NCI-H146 (cell line): ENCODE results near the gene ARHGAP26.

Experiments
- DNase-seq: peaks from one replicate; lab custom pipeline; 2025; lab: John Stamatoyannopoulos, UW

ARHGAP26 gene

DNA sequence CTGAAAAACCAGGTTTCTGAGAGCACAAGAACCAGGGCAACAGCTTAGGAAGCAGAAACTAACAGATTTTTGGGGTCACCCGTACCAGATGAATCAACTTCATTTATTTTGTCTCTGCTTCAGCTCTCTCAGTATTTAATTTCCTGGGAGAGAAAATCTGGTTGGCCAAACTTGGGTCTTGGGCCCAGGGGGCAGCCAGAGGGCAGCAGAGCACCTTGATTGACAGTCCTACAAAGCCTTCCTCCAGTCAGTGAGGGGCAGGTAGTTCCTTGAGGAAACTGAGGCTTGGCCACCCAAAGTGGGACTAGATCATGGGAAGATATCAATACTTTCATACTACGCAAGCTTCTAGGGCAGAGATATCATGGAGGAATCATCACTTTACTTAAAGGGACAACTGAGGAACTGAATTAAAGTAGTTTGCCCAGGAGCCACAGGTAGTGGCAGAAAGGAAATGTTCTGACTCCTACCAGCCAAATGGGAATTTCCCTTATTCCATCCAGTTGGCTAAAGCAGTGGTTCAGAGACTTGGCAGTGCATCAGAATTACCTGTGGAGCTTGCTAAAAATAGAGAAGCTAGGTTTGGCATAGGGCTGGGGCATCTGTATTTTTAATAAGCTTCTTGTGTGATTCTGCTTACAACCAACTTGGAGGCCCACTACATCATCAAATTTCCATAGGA lies 21.5 kb upstream of the ARHGAP26 start:
- DNase-seq: peak; percentile 1

DNA sequence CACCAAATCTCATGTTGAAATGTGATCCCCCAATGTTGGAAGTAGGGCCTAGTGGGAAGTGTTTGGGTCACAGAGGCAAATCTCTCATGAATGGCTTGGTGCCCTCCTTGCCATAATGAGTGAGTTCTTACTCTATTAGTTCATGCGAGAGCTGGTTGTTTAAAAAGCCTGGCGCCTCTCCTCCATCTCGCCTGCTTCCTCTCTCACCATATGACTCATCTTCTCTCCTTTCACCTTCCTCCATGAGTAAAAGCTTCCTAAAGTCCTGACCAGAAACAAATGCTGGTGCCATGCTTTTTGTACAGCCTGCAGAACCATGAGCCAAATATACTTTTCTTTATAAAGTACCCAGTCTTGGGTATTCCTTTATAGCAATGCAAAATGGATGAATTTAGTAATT lies 20.9 kb upstream of the ARHGAP26 start:
- DNase-seq: no peak

DNA sequence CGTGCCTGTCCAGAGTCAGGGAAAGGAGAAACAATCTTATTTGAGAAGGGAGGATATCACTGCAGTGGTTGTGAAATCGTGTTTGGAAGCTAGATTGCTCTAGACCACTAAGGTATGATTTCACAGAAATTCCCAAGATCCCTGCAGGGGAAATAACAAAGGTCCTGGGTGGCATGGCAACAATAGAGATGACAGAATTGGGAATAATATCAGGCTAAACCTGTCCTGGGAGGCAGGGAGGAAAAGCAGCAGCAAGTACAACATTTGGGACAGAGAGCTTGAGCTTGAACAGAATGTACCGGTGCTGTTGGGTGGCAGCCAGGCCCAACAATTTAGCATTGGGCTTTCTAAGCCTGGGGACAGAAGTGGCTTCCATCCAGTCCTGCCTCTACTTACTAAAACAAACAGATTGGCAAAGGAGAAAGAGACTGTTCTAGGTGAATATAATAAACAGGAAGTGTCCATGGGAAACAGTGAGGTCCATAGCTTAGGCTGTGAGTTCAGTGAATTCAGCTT lies 17.0 kb upstream of the ARHGAP26 start:
- DNase-seq: no peak

DNA sequence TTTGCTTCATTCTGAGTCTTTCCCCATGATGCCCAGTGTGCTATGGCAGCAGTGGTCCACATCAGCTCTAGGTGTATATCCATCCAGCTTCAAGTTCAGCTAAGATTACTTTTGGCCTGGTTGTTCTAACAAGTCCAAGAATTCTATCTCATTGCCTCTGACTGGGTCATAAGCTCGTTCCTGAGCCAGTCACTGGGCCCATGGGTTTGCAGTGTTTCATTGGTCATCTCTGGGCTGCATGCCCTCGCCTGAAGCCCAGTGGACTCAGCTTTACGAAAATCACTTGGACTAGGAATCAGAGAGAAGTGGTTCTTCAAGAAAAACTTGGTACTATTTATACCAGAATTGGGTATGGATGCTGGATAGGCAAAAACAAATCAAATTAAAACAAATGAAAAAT lies 16.1 kb upstream of the ARHGAP26 start:
- no peak for DNase-seq

DNA sequence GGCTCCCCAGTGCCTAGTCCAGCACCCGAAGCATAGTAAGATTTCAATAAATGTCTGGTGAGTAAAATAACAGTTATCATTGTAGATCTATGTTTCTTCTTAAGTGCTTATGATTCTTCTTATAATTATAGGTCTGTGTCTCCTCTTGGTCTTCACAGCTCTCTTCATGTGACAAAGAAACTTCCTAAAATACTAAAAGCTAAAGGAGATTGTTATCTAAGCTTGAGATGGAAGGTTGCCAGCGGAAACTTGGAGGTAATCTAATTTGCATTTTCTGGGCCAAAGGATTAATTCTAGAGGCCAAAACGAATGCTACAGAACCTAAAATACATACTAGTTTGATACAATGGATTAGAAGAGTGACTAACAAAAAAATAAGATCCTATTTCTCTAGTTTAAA lies 13.6 kb upstream of the ARHGAP26 start:
- no peak for DNase-seq

DNA sequence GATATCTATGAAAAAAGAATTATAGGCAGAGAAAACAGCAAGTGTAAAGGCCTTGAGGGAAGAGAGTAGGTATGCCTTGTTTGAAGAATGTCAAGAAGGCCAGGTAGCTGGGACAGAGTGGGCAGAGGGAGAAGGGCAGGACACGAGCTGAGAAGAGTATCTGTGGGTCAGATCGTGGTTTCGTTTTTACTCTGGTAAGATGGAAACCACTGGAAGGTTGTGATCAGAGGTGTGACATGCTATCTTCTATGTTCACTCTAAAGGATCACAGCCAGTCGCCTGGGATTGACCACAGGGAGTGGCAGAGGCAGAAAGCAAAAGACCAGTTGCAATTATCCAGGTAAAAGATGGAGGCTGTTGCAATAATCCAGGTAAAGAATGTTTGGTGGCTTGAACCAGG lies 12.6 kb upstream of the ARHGAP26 start:
- no peak for DNase-seq

DNA sequence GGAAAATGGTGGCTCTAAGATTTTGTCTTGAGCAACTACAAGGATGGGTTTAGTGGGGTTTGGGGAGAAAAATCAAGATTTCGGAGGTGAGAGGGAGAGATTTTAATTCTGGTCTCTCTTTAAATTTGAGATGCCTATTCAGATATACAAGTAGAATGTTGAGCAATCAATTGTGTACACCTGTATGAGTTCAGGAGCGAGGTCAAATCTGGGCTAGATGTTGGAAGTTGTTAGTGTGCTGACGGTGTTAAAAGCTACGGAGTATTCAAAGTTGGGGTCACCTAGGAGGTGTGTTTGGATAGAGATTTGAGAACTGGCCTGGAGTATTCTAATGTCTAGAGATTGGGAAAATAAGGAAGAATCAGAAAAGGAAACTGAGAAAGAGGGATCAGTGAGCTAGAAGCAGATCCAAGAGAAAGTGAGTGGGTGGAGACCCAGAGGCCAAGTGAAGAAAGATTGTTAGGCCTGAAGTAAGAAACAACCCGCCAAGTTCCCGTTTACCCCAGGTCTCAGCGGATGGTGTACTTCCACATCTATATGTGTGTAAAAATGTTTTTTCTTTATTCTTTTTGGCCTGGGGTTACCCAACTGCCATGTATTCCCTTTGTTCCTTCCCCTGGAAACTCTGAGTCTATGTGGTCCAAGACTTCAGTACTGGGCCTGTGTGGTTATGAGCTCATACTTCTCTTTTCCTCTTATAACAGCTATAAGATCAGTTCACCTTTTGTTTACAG lies 11.9 kb upstream of the ARHGAP26 start:
- DNase-seq: no peak

DNA sequence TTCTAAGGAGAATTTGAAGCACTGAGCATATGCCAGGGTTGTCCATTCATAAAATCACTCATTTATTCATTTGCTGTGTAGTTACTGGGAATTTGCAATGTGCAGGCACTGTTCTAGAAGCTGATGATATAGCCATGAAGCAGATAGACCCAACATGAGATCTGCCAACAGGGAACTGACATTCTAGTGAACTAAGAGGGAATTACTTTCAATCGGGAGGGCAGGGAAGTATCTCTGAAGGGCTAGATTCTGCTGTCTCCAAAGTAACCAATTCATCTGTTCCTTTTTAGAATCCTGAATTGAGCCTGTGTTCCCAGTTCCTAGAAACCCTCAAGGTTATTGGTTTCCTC lies 11.4 kb upstream of the ARHGAP26 start:
- no peak for DNase-seq

DNA sequence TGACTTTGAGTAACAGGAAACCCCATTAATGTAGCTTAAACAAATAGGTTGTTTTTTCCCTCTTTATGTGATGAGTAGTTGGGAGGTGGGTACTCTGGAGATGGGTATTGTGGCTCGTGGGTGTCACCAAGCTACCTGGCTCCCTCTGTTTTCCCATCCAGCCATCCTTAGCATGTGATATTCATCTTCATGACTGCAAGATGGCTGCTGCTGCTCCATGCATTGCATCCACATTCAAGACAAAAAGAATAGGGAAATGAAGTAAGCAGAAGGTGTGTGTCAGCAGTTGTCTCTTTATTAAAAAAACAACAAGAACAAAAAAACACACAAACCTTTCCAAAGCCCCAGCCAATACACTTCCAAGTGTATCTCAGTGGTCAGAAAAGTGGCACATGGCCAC lies 6.5 kb upstream of the ARHGAP26 start:
- DNase-seq: no peak

DNA sequence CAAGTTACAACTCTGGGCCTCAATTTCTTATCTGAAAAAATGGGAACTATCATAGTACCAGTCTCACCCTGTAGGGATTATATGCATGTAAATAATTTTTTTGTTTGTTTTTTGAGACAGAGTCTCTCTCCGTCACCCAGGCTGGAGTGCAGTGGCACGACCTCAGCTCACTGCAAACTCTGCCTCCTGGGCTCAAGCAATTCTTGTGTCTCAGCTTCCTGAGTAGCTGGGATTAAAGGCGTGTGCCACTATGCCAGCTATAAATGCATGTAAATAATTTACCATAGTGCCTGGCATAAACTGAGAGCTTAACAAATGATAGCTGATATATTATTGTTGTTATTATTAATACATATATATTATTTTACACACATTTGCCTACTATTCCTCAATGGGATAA lies 3.0 kb upstream of the ARHGAP26 start:
- DNase-seq: no peak

DNA sequence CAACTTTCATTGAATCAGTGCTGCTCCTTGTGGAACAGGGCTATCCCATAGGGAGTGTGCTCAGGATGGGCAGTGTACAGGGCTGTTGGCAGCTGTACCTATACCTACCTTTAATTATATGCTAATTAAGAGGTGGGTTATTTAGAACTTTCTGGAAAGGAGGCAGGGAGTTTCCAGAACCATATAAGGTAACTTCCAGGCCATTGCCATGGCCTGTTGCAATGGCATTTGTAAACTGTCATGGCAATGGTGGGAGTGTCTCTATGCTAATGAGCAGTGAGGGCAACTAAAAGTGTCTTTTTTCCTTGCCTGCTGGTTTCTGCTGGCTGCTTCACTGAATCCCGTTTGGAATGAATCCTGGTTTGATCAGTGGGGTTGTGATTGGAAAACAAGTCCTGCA lies 2.3 kb upstream of the ARHGAP26 start:
- no peak for DNase-seq

DNA sequence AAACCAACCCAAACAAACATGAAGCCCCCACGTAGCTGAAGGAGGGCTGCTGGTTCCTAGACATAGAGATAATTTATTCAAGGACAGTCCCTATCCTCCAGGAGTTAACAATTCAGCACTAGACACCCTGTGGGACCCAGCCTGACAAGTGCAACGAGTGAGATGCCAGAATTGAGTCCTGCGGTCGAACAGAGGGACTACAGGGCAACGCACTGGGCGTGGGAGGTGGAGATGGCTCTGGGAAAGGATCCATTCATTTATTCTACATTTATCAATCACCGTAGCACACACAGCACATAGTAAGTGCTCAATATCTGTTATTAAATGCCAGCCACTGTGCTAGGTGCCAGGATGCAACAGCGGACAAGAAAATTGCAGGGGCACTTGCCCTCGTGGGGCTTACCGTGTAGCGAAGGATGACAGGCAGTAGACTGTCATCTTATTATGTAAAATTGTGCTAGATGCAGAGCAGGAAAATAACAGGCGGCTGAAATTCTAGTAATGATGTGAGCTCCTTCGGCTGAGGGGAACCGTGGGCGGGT lies 855 bp upstream of the ARHGAP26 start:
- DNase-seq: no peak

DNA sequence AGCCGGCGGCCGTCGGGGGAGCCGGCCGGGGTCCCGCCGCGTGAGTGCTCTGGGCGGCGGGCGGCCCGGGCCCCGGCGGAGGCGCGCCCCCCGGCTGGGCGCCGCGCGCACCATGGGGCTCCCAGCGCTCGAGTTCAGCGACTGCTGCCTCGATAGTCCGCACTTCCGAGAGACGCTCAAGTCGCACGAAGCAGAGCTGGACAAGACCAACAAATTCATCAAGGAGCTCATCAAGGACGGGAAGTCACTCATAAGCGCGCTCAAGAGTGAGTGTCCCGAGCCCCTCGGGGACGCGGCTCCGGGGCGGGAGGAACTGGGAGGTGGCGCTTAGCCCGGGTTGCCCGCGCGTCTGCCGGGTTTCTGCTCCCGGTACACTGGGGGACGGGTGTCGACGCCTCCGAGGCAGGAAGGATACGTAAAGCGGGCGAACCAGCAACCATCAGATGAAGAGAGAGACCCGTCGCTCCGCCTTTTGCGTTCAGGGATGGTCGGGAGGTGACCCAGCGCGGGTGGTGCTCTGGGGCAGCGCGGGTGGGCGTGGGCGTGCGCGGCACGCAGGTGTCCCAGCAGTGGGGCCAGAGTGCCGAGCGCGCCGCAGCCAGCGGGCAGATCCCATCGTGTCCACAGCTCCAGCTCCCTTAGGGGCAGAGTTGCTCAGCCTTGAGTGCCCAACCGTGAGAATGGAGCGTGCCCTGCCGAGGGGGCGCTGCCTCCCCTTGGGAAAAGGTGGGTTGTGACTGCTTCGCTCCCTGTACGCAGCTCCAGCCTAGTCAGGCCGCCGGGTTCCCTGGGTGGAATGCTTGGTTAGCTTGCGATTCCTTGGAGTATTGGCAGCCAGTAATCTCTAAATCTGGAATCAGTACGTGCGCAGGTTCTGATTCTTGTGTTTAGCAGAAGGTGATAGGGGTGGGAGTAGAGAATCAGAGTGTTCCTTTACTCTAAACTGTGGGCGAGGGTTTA lies 753 bp downstream of the ARHGAP26 start:
- DNase-seq: peak; percentile 20

DNA sequence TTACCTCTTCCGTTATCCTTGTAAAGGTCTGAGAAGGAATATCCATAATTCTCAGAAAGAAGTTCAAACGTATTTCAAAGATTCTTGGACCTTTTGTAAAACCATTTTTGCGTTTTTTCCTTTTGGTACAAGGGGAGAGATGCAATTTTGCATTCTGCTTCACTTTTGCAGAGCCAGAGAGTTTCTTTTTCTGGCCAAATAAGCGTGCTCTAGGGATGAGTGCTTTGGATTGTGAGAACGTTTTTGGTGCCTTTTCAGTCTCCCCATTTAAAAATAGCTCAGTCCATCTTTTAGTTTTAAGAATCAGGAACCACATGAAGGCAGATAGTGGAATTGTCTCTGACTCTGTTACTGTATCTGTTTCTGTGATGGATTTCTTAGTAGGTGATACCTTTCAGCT lies 1.5 kb downstream of the ARHGAP26 start:
- no peak for DNase-seq

DNA sequence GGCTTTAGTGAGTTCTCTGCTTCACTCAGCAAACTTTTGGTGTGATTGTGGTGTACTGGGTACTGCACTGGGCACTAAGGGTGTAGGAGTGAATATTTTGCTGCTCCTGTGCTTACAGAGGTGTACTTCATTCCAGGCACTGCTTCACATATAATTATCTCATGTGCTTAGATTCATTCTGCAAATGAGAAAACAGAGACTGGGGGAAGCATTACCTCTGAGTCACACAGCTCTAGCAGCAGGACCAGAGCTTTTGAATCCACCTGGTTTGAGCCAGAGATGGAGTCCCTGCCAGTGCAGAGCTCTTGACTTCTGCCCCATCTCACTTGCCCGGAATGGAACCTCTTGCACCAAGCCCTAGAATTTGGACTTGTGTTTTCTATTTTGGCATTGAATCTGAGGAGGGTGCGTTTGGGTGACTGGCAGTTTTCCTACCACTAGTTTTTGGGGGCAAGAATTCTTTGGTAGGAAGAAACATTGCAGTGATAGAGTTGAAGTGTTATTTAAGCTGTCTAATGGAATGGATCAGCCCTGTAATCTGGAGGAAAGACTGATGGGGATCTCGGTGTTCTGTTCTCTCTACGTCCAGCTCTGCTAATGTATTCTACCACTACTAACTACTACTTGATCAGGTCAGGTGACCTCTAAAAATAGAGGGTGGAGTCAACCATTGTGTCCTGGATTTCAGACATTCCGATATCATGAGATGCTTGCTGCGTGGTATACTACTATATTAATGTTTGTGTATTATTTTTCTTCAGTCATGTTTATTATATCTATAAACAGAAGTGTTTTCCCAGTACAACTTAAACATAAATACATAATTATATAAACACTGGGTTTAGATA lies 2.5 kb downstream of the ARHGAP26 start:
- no peak for DNase-seq

DNA sequence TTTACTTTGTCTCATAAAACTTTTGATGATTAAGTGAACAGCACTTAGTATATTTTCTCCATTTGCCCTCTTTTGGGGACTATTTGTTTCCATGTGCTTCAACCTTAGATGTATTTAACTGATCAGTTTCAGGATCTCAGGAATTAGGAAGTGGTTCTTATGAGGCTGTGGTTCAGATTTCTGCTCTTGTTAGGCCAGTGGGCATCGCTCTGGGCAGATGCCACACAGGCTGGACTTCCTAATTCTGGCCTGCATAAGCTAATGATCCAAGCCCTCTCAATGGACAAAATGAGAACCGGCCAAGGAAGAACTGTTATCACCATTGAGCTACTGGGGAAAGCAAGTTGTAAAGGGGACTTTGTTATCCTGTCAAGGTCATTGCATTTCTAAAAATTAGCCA lies 6.9 kb downstream of the ARHGAP26 start:
- no peak for DNase-seq

DNA sequence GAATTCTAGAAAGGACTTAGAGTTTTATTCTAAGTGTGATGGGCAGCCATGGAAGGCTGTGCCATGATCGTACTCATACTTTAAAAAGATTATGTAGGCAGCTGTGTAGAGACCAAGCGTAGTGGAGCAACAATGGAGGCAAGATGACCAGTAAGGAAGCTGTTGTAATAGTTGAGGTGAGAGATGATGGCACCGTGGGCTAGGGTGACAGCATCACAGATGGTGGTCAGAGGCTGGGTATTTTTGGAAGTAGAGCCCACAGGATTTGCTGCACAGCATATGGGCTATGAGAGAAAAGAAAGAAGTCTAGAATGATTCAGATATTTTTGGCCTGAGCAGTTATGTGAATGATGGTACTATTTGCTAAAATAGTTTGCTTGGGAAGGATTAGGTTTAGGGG lies 7.7 kb downstream of the ARHGAP26 start:
- no peak for DNase-seq

DNA sequence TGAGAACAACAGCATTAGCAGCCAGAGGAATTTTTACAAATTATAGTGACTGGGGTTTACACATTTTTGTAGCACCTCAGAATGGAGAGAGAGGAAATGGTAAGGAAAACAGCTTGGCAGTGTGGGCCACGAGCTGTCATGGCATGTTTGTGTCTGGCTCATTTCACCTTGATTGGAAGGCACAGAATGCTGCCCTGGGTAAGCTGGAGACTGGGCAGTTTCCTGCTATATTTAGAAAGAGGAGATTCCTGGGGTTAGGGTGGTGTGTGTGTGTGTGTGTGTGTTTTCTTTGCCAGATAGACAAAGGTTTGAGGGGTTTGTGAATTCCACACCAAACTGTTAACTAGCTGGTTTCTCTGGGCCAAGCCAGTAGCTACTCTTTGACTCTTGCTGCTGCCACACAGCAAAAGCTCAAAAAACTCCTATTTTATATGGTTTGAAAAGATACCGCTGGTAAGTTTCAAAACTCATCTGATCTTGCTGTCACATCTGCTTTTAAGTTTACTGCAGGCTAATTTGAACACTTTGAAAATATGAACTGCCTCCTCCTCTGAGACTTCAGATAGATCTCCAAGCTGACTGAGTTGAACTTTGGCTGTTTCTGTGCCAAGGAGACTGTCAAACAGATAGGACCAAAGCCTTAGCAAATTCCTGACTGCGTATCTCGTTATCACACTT lies 9.1 kb downstream of the ARHGAP26 start:
- DNase-seq: no peak

DNA sequence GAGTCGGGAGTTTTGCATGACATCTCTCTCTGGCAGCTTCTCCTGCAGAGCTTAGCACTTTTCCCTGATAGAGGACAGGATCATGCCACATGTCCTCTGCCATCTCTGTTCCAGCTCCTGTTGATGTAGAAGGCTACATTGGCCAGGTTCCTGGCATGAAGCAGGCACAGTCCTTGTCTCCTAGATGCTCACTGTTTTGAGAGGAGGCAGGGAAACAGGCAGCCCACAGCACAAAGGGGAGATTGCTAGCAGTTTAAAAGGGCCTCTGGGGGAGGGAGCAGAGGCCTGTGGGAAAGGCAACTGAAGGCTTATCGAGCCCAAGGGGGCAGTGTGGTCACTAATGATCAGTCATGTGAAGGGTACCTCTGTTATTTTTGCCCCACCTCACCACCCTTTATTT lies 10.7 kb downstream of the ARHGAP26 start:
- DNase-seq: no peak

DNA sequence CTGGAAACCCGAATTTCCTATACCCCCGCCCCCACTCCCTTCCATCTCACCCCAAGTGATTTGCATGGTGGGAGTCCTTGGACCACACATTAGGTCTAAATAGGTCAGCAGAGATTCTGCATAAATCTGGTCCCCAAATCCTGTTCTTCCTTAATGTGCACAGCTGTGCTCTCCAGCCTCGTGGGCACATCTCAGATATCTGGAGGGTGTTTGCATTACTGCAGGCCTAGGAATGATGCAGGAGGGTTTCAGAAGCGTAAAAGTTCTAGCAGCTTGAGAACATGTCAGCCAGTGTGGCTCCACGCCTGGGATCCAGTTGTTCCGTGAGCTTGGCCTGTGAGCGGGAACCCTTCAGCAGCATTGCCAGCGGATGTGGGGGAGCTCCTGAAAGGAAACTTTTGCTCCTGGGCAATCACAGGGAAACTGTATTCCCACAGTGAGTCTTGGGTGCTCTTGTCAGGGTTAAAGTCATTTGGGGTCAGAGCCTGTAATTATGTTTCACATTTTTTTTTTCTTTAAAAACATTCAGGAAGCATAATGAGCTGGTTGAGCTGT lies 12.9 kb downstream of the ARHGAP26 start:
- DNase-seq: no peak
